Mammary epithelial cell (primary cell): ENCODE data around the gene DDAH2.

ENCODE experiments used
- EZH2 ChIP-seq: IDR thresholded peaks from 2 replicates; pipeline ENCODE4 v1.6.1; 2012; ENCODE audit warnings: low read length, inconsistent platforms, borderline replicate concordance
- TF ChIP-seq, protein P1 (sequence below), 2 donors: IDR thresholded peaks in 1 of 2; conservative IDR thresholded peaks in 1 of 2; 2 replicates each; pipeline ENCODE4 v1.5.1; 2011 to 2012; ENCODE audit warnings: inconsistent platforms in 2 of 2, low read length in 2 of 2, mild to moderate bottlenecking in 2 of 2, control low read depth in 1 of 2, low read depth in 1 of 2; ENCODE audit not compliant: insufficient read depth in 1 of 2; ENCODE audit errors: extremely low read depth in 1 of 2

DNA sequence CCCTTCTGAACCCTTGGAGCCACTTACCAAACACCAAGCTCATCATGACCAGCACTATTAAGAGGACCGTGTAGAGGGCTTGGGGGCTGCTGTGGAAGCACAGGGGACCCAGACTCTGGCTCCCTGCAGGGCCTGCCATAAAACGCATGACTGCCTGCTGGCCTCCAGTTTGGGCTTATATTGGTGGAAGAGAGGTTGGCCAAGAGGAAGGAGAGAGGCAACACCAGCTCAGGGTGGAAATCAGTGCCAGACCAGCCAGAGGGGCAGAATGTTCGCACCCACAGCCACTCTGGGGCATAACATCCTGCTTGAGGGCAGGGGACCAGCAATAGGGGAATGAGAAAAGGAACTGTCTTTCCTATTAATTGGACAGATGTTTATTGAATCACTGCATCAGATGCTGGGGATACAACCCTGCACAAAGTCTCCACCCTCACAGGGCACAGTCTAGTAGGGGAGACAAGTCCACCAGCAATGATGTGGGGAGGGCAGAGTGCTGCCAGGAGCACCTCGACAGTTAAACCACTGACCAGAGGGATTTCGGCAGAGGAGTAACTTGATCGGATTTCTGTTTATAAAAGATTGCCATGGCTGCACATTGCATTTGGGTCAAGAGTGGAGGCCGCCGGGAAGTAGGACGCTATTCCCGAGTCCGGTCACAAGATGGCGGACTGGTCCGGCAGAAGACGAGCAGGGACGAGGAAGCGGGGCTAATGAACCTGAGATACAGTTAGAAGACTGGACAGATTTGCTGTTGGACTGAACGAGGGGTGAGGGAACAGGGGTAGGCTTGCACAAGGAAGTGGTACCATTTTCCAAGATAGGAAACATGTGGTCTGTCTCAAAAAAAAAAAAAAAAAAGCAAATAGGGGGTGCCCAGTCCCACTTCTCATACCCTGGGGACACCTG lies 48.6 kb downstream of the DDAH2 start, which contains the start of gene LY6G5C:
- TF ChIP-seq, protein P1, sequence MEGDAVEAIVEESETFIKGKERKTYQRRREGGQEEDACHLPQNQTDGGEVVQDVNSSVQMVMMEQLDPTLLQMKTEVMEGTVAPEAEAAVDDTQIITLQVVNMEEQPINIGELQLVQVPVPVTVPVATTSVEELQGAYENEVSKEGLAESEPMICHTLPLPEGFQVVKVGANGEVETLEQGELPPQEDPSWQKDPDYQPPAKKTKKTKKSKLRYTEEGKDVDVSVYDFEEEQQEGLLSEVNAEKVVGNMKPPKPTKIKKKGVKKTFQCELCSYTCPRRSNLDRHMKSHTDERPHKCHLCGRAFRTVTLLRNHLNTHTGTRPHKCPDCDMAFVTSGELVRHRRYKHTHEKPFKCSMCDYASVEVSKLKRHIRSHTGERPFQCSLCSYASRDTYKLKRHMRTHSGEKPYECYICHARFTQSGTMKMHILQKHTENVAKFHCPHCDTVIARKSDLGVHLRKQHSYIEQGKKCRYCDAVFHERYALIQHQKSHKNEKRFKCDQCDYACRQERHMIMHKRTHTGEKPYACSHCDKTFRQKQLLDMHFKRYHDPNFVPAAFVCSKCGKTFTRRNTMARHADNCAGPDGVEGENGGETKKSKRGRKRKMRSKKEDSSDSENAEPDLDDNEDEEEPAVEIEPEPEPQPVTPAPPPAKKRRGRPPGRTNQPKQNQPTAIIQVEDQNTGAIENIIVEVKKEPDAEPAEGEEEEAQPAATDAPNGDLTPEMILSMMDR (conservative IDR thresholded peaks at IDR 0.05 in 1 of 2, IDR thresholded peaks at IDR 0.05 in 1 of 2; ENCODE audit: extremely low read depth in 1 of 2, insufficient read depth in 1 of 2, low read depth in 1 of 2, low read length in 2 of 2) = peak; percentile 63 to 71
- no peak for TF ChIP-seq EZH2
